Keratinocyte (primary cell): ENCODE results near the gene PFN4. TPM values are rescaled to one million over a fixed set of nuclear protein-coding genes. Genes with fewer than 3 reads are reported as not detected.

Source experiments
- DNase-seq: peaks from one replicate; pipeline ENCODE4 v3.0.0-alpha.2; 2011; ENCODE audit warnings: low read depth, missing footprints, low spot score
- FAIRE-seq: peaks from 2 replicates; lab custom pipeline; 2011; peaks lifted over from hg19 to GRCh38; lab: Jason Lieb, UNC
- H2AFZ ChIP-seq: 2 replicates; pipeline ENCODE4 v1.6.0; 2012; ENCODE audit warnings: low read length, control low read depth, inconsistent platforms; ENCODE audit not compliant: control insufficient read depth
- H3K27ac ChIP-seq: 2 replicates; pipeline ENCODE4 v1.5.1; 2011; ENCODE audit warnings: low read length; ENCODE audit not compliant: control insufficient read depth, insufficient read depth
- H3K27me3 ChIP-seq: 3 replicates; pipeline ENCODE4 v1.6.0; 2011; ENCODE audit warnings: low read length; ENCODE audit not compliant: control insufficient read depth, insufficient read depth; ENCODE audit errors: extremely low read depth
- H3K36me3 ChIP-seq, 2 experiments: 2 replicates in 1 of 2; 3 replicates in 1 of 2; pipeline ENCODE4 v1.5.1; 2011; ENCODE audit warnings: low read length in 2 of 2, mild to moderate bottlenecking in 1 of 2; ENCODE audit not compliant: control insufficient read depth in 2 of 2, insufficient read depth in 2 of 2; ENCODE audit errors: extremely low read depth in 1 of 2
- H3K4me1 ChIP-seq: 3 replicates; pipeline ENCODE4 v1.5.1; 2011; ENCODE audit warnings: low read length; ENCODE audit not compliant: control insufficient read depth, insufficient read depth; ENCODE audit errors: extremely low read depth
- H3K4me2 ChIP-seq: 3 replicates; pipeline ENCODE4 v1.6.0; 2011; ENCODE audit warnings: low read depth, low read length; ENCODE audit not compliant: control insufficient read depth, insufficient read depth; ENCODE audit errors: extremely low read depth
- H3K4me3 ChIP-seq, 3 experiments: fragments of 200-600 bp in 1 of 3; sonication (generic) in 1 of 3; 2 replicates in 2 of 3; 3 replicates in 1 of 3; pipeline ENCODE4 v1.5.1; 2011 to 2016; ENCODE audit warnings: low read length in 3 of 3, mild to moderate bottlenecking in 3 of 3, control low read depth in 2 of 3, inconsistent platforms in 1 of 3, low read depth in 1 of 3, mixed read lengths in 1 of 3, mixed run types in 1 of 3, moderate library complexity in 1 of 3; ENCODE audit not compliant: control insufficient read depth in 2 of 3, insufficient read depth in 2 of 3; ENCODE audit errors: extremely low read depth in 1 of 3
- H3K79me2 ChIP-seq: 2 replicates; pipeline ENCODE4 v1.6.0; 2012; ENCODE audit warnings: low read length; ENCODE audit not compliant: control insufficient read depth, insufficient read depth
- H3K9ac ChIP-seq: 3 replicates; pipeline ENCODE4 v1.6.0; 2011; ENCODE audit warnings: low read length; ENCODE audit not compliant: control insufficient read depth, insufficient read depth; ENCODE audit errors: extremely low read depth
- H3K9me1 ChIP-seq: 3 replicates; pipeline ENCODE4 v1.6.0; 2011; ENCODE audit warnings: low read length; ENCODE audit not compliant: control insufficient read depth, insufficient read depth; ENCODE audit errors: extremely low read depth
- H3K9me3 ChIP-seq: 2 replicates; pipeline ENCODE4 v1.5.1; 2012; ENCODE audit warnings: low read depth, low read length; ENCODE audit not compliant: control insufficient read depth
- H4K20me1 ChIP-seq: 3 replicates; pipeline ENCODE4 v1.6.0; 2011; ENCODE audit warnings: low read length; ENCODE audit not compliant: control insufficient read depth, insufficient read depth; ENCODE audit errors: extremely low read depth
- CTCF ChIP-seq, 3 experiments: IDR thresholded peaks in 1 of 3; conservative IDR thresholded peaks in 1 of 3; optimal IDR thresholded peaks in 1 of 3; 2 replicates in 2 of 3; 3 replicates in 1 of 3; pipeline versions ENCODE3 to v1.5.1; 2011; ENCODE audit warnings: low read length in 3 of 3, mild to moderate bottlenecking in 3 of 3, moderate library complexity in 2 of 3, control low read depth in 1 of 3, inconsistent platforms in 1 of 3; ENCODE audit not compliant: insufficient read depth in 2 of 3; ENCODE audit errors: extremely low read depth in 1 of 3
- EZH2 ChIP-seq: IDR thresholded peaks from one replicate; pipeline ENCODE4 v1.6.1; 2012; ENCODE audit warnings: inconsistent platforms, mild to moderate bottlenecking, low read length, moderate library complexity
- dilution Hi-C: fragments of 300-500 bp; cut with MboI; formaldehyde crosslinking; loops from one replicate; pipeline ENCODE4 v1.7.0; 2020; ENCODE audit warnings: low sequenced_read_pairs; ENCODE audit not compliant: extremely low pct_ligation_motif_present
- polyA minus RNA-seq, 3 experiments: library from RNA; depleted of rRNA, polyadenylated mRNA; stranded (reverse); fragments of >200 nt; gene quantifications; 1 replicate in 1 of 3; 2 replicates in 1 of 3; 3 replicates in 1 of 3; pipeline ENCODE4 v1.2.3, GENCODE V29; 2011
- polyA plus RNA-seq, 5 experiments: library from polyadenylated mRNA; depleted of rRNA in 3 of 5; stranded (reverse) in 3 of 5; stranded (forward) in 1 of 5; unstranded in 1 of 5; fragments of >200 nt; gene quantifications; 1 replicate in 1 of 5; 2 replicates in 3 of 5; 3 replicates in 1 of 5; pipeline versions ENCODE4 v1.2.1 to v1.2.3, GENCODE V29; 2011 to 2012; ENCODE audit warnings: missing spikeins in 2 of 5, low read depth in 1 of 5, low replicate concordance in 1 of 5

PFN4 gene
- polyA plus RNA-seq: 0.14 to 0.28 TPM (median 0.16 TPM) in 3 replicates
- not detected for polyA plus RNA-seq (2011; ENCODE audit: low read depth)
- polyA plus RNA-seq (2011; cell fraction: cytosol; rRNA removed): 0.09 and 0.21 TPM in 2 replicates
- 0.29 and 0.52 TPM in 2 replicates for polyA plus RNA-seq (2011; cell fraction: nucleus; rRNA removed)
- 0.22 TPM in 1 of 2 replicates, not detected in the other for polyA plus RNA-seq (2012; ENCODE audit: low replicate concordance)
- not detected in 3 replicates for polyA minus RNA-seq
- not detected for polyA minus RNA-seq (2011; cell fraction: cytosol; rRNA and poly(A)+ RNA removed)
- not detected in 2 replicates for polyA minus RNA-seq (2011; cell fraction: nucleus; rRNA and poly(A)+ RNA removed)

GRCh38 chr2:24123195-24123921, at the start of gene PFN4, which contains the start of gene FAM228B:
Gene PFN4, minus strand, starts transcription at chr2:24123334. Its CDS starts 799 bp downstream, at chr2:24122535.
Gene FAM228B, plus strand, starts transcription at chr2:24123469. Its CDS starts 893 bp downstream, at chr2:24124362.
- no peaks in the 10 kb centered on the region for H3K9me1 ChIP-seq
- H2AFZ ChIP-seq: peak within 1 kb of the TSS; percentile 97
- H3K4me3 ChIP-seq: peak within 1 kb of the TSS; percentile 62 to 80 (median 70)
- peak within 1 kb of the TSS; percentile 97 for H3K4me2 ChIP-seq
- H3K9me3 ChIP-seq: no peaks in the 10 kb centered on the region
- peaks cover 7% of the 10 kb centered on the region for H3K4me1 ChIP-seq
- dilution Hi-C loops: no loop called here
- H4K20me1 ChIP-seq: no peaks in the 10 kb centered on the region
- no peaks in the 10 kb centered on the region for H3K79me2 ChIP-seq
- FAIRE-seq: no peak
- no peaks in the 10 kb centered on the region for H3K36me3 ChIP-seq
- H3K9ac ChIP-seq: peak within 1 kb of the TSS; percentile 73
- no peak for DNase-seq
- H3K27me3 ChIP-seq: no peaks in the 10 kb centered on the region
- no peak for TF ChIP-seq EZH2
- TF ChIP-seq CTCF (optimal IDR thresholded peaks at IDR 0.05 in 1 of 3, IDR thresholded peaks at IDR 0.05 in 1 of 3, conservative IDR thresholded peaks at IDR 0.05 in 1 of 3; ENCODE audit: extremely low read depth in 1 of 3, insufficient read depth in 2 of 3, low read length in 3 of 3): no peak
- peak within 1 kb of the TSS; percentile 14 for H3K27ac ChIP-seq

- no peaks in the 10 kb centered on the region for H3K27me3 ChIP-seq
- H4K20me1 ChIP-seq: no peaks in the 10 kb centered on the region
- no peaks in the 10 kb centered on the region for H3K9me1 ChIP-seq
- H3K4me2 ChIP-seq: no peak overlapping the region
- H2AFZ ChIP-seq: no peak overlapping the region
- H3K9ac ChIP-seq: no peak overlapping the region
- FAIRE-seq (no peak), DNase-seq (no peak)
- no peaks in the 10 kb centered on the region for H3K9me3 ChIP-seq
- H3K4me1 ChIP-seq: no peaks in the 10 kb centered on the region
- H3K4me3 ChIP-seq: no peak overlapping the region
- dilution Hi-C loops: no loop called here
- TF ChIP-seq CTCF (optimal IDR thresholded peaks at IDR 0.05 in 1 of 3, IDR thresholded peaks at IDR 0.05 in 1 of 3, conservative IDR thresholded peaks at IDR 0.05 in 1 of 3; ENCODE audit: extremely low read depth in 1 of 3, insufficient read depth in 2 of 3, low read length in 3 of 3) (no peak), EZH2 (no peak)
- no peak overlapping the region for H3K27ac ChIP-seq
- no peaks in the 10 kb centered on the region for H3K36me3 ChIP-seq
- H3K79me2 ChIP-seq: no peaks in the 10 kb centered on the region
Measured at GRCh38 chr2:24169023-24169422, 45.9 kb upstream of the PFN4 start.
